Measurements from ENCODE around the gene RNF220.

- TF ChIP-seq, protein P1, sequence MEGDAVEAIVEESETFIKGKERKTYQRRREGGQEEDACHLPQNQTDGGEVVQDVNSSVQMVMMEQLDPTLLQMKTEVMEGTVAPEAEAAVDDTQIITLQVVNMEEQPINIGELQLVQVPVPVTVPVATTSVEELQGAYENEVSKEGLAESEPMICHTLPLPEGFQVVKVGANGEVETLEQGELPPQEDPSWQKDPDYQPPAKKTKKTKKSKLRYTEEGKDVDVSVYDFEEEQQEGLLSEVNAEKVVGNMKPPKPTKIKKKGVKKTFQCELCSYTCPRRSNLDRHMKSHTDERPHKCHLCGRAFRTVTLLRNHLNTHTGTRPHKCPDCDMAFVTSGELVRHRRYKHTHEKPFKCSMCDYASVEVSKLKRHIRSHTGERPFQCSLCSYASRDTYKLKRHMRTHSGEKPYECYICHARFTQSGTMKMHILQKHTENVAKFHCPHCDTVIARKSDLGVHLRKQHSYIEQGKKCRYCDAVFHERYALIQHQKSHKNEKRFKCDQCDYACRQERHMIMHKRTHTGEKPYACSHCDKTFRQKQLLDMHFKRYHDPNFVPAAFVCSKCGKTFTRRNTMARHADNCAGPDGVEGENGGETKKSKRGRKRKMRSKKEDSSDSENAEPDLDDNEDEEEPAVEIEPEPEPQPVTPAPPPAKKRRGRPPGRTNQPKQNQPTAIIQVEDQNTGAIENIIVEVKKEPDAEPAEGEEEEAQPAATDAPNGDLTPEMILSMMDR (IDR thresholded peaks at IDR 0.05), result no peak
- TF ChIP-seq POLR2A (IDR thresholded peaks at IDR 0.05), result no peak
Observed at GRCh38 chr1:44693159-44693558, 288.1 kb downstream of the RNF220 start.

Data from uterus (tissue), 2 donors.